GM18505 (cell line): ENCODE data around the gene SLC12A7.

ENCODE experiments used
- ATAC-seq: cut with Tn5 transposase; IDR thresholded peaks from one replicate; pipeline ENCODE4 v1.9.1; 2021; ENCODE audit not compliant: unreplicated experiment
- POLR2A ChIP-seq: IDR thresholded peaks from 4 replicates; pipeline ENCODE4 v1.6.1; 2011; ENCODE audit warnings: borderline replicate concordance; ENCODE audit not compliant: insufficient read depth, insufficient read length; ENCODE audit errors: extremely low read depth

The SLC12A7 gene

GRCh38 chr5:1152156-1152555 is 40.3 kb upstream of the SLC12A7 start:
- no peak for TF ChIP-seq POLR2A
- ATAC-seq, result no peak

DNA sequence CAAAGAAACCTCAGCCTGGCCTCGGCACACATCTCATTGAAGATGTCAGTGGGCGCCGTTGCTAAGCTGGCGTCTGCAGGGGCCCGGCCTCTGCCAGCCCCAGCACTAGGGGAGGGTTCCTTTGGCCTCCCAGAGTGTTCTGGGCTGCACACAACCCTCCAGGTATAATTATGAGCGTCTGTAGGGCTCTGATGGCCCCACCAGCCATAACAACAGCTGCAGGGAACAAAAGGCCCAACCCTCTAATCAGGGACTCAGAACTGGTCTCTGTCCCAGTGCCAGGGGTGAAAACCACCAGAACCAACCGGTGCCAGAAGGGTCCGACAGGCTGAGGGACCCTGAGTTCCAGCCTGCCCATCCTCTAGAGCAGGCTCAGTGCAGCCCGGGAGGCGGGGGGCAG is 39.5 kb upstream of the SLC12A7 start:
- ATAC-seq, result no peak
- no peak for TF ChIP-seq POLR2A

DNA sequence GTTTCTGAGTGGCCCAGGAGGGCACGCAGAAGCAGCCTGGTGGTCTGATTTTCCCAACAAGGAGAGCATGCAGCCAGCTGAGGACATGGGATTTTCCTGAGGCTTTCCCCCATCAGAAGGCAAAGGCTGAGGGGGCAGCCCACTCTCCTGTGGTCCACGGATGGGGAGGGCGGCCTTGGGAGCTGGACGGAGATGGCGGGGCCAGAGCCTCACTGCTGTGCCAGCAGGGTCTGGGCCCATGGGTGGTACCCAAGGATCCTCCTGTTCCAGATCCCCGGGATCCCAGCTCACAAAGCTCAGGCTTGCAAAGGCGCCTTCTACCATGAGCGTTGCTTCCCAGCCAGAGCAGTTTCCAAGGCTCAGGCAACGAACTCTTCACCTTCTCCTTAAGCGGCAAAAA is 39.0 kb upstream of the SLC12A7 start:
- no peak for ATAC-seq
- TF ChIP-seq POLR2A, result no peak

- no peak for TF ChIP-seq POLR2A
- no peak for ATAC-seq
Observed at GRCh38 chr5:1144638-1145396, 33.0 kb upstream of the SLC12A7 start.

- no peak for ATAC-seq
- TF ChIP-seq POLR2A, result no peak
Observed at GRCh38 chr5:1144089-1144488, 32.2 kb upstream of the SLC12A7 start.

- TF ChIP-seq POLR2A, result no peak
- ATAC-seq, result no peak
Observed at GRCh38 chr5:1143670-1143951, 31.7 kb upstream of the SLC12A7 start.

DNA sequence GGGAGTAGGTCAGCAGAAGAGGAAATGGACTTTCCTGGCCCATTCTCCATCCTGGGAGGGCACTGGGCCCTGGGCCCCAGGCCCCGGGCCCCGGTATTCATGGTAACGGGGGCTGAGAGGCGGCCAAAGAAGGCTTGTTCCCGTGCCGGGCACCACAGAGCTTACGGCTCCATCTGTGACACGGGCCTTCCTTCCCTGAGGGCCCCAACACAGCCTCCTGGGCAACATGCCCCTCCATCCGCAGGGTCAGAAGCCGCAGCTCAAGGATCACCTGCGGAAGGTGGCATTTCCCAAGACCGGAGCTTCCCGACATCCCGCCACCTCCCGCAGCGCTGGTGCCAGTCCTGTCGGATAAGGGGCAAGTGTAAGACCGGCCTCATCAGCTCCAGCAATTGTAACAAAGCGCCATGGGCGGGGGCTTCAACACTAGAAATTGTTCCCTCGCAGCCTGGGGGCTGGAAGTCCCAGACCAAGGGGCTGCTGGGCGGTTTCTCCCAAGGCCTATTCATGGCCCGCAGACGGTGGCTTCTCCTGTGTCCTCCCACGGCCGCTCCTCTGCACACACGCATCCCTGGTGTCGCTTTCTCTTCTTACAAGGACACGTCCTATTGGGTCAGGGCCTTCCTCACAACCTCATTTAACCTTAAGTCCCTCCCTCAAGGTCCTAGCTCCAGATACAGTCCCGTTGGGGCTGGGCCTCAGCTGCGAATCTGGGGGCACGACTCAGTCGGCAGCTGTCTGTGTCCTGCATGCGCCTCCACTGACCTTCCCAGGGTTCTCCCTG is 31.2 kb upstream of the SLC12A7 start:
- ATAC-seq, result no peak
- TF ChIP-seq POLR2A, result no peak

GRCh38 chr5:1141834-1142233 is 30.0 kb upstream of the SLC12A7 start:
- no peak for TF ChIP-seq POLR2A
- ATAC-seq, result no peak

- no peak for TF ChIP-seq POLR2A
- no peak for ATAC-seq
Observed at GRCh38 chr5:1140818-1141189, 28.9 kb upstream of the SLC12A7 start.

GRCh38 chr5:1140171-1140817 is 28.4 kb upstream of the SLC12A7 start:
- ATAC-seq, result peak; percentile 71
- TF ChIP-seq POLR2A, result no peak

DNA sequence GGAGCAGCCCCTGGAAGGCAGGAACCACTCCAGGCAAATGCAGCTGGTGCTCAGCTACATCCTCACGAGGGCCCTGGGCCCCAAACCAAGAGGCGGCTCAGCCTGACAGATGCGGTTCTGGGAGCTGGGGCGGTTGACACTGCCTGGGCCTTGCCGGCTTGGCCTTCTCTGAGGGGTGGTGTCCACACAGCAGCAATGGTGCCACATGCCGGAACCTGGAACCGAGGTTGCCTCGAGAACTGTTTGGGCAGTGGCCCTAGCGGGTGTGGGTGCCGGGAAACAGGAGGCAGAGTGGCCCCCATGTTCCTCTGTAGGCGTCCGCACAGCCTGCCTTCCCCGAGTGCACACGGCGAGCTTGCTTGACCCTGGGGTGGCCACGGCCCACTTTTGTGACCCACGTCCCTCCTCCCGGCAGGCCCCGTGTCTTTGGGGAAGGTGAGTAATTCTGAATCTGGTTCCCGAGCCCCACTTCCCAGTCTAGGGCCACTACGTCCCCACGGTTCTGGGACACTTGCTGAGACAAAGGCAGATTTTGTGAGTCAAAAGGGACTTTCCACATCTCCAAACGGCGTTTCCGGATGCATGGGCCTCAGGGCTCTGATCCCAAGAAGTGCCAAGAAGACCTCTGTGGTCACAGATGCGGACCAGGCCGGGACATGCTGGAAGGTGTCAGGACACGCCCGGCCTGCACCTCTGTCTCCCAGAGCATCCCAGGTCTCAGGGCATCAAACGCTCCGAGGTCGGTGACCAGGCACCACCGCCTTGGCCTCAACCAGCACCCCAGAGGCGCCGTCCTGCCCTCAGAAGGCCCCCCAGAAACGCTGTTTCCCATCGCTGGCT is 27.7 kb upstream of the SLC12A7 start:
- no peak for ATAC-seq
- no peak for TF ChIP-seq POLR2A

GRCh38 chr5:1138445-1139245 is 26.8 kb upstream of the SLC12A7 start:
- no peak for TF ChIP-seq POLR2A
- ATAC-seq, result no peak
